Kasumi-1 (cell line): Measurements from ENCODE around the gene HECTD4.

Experiments used
- DNase-seq, 2 experiments: peaks; one replicate each; lab custom pipeline; 2025; lab: John Stamatoyannopoulos, UW

The HECTD4 gene

GRCh38 chr12:112176321-112177010, 205.8 kb downstream of the HECTD4 start:
- DNase-seq: no peak

DNA sequence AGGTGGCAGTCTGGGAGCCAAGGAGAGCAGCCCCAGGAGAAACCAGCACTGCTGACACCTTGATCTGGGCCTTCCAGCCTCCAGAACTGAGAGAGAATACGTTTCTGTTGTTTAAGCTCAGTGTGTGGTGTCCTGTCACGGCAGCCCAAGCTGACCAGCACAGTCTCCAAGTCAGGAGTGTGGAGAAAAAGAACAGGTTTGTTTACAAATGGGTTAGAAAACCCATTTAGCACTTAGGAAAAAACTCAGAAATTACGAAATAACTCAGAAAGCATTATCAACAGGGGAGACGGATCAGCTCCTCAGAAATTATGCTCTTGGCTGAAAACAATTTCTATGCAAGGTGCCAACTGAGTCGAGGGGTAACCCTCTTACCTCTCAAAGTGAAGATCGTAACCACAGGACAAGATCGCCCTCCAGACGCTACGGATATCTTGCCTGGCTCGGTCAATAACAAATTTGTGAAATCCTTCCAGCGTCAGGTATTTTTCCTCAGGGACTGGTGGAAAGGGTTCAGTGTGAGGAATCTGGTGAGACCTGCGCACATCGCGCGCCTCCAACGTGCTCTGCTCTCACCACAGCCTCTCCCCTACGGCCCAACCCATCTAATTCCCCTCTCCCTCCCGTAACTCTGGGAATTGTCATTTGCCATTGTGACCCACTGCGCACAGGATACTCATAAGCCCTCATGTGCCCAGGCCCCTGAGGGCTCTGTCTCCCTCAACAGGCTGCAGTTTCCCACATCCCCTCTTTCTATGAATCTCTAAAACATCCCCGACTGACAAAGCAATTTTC, 206.7 kb downstream of the HECTD4 start:
- no peak for DNase-seq

GRCh38 chr12:112172556-112173324, 209.5 kb downstream of the HECTD4 start:
- DNase-seq: no peak

GRCh38 chr12:112170971-112171596, 211.1 kb downstream of the HECTD4 start:
- no peak for DNase-seq

DNA sequence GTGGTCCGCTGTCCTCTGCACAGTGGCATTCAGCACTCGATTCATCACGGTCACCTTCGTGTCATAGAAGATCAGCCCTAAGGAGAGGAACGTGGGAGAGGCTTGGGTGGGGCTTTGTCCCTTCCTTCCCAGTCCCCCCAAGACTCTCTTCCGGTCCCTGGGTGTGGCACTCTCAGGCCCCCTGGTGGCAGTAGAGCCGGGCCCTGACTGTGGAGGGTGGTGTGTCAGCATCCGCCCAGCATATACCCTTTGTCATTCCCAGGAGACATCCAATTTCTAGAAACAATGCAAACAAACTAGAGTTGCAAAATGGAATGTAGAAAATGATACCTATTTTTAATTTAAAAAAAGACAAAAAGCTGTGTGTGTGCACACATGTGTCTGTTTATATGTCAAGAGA, 211.9 kb downstream of the HECTD4 start:
- DNase-seq: peak; percentile 24 to 25

- no peak for DNase-seq
Observed at GRCh38 chr12:112169966-112170365, 212.3 kb downstream of the HECTD4 start.

- DNase-seq: no peak
Observed at GRCh38 chr12:112169161-112169872, 212.9 kb downstream of the HECTD4 start.

DNA sequence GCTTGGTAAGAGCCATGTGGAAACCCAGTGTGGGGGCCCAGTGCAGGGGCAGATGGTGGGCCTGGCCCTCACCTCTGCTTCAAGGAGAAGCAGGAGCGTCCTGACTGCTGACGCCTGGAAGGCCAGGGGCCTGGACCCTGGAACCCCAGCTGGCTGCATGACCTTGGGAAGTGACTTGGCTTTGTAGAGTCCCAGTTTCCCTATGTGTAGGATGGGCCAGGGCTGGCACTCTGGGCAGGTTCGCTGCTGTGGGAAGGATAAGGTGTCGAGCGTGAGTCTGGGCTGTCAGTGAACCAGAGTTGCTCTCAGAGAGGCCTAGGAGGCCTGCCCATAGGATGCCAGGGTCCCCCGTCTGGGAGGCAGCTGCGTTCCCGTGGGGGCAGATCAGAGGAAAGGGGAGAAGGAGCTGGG, 213.7 kb downstream of the HECTD4 start:
- no peak for DNase-seq

GRCh38 chr12:112167718-112168525, 214.3 kb downstream of the HECTD4 start:
- DNase-seq: no peak

- DNase-seq: no peak
Observed at GRCh38 chr12:112167031-112167461, 215.2 kb downstream of the HECTD4 start.

GRCh38 chr12:112166051-112167015, 215.9 kb downstream of the HECTD4 start:
- DNase-seq: no peak

DNA sequence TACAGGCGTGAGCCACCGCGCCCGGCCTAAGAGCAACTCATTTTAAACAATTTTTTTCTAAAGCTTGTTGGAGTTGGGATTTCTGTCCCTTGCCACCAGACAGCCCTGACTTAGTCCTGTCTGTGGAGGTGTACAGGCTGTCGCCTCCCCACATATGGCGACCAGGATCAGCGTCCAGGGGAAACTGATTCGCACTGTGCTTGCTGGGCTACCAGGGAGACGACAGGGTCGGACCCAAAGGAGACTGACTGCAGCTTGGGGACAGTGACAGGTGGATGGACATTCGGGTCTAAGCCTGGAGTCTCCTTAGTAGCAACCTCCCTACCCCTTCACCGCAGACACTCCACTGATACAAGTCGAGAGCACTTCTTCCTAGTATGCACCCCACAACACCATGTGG, 216.6 kb downstream of the HECTD4 start:
- DNase-seq: no peak

- no peak for DNase-seq
Observed at GRCh38 chr12:112164011-112164660, 218.1 kb downstream of the HECTD4 start.

DNA sequence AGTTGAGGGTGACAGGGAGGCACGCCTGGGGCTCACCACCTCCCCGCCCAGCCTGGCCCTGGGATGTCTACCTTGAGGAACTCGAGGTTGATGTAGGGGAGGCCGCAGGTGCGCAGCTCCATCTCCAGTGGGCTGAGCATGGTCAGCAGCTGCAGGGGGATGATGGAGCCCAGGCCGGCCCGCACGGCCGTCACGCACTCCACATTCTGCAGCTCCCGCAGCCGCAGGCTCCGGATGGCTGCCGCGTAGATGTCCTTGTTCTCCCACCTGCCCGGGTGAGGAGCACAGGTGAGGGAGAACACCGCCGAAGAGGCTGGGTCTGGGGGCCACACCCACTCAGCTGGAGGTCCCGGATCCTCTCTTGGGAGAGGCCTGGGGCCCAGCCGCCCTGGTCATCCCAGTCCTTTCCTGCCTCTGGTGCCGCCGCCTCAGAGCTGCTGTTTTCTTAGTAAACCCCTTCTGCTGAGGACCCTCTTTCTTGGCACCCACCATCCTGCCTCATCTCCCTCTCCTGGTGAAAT, 218.7 kb downstream of the HECTD4 start:
- DNase-seq: no peak

DNA sequence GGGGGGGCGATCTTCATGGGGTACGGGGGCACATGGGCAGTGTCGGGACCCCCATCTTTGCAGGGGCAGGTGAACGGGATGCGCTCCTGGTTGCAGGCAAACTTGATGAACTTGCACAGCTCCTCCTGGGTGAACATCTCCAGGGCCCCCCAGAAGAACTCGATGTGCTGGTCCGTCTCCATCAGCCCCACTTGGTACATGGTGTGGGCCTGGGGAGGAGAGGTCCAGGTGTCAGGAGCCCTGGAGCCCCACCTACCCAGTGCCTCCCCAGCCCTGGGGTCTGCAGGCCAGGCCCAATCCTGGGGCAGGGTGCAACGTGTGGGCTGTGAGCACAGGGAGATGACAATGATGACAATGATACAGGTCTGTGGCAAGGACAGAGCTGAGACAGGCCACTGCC, 219.2 kb downstream of the HECTD4 start:
- DNase-seq: no peak

DNA sequence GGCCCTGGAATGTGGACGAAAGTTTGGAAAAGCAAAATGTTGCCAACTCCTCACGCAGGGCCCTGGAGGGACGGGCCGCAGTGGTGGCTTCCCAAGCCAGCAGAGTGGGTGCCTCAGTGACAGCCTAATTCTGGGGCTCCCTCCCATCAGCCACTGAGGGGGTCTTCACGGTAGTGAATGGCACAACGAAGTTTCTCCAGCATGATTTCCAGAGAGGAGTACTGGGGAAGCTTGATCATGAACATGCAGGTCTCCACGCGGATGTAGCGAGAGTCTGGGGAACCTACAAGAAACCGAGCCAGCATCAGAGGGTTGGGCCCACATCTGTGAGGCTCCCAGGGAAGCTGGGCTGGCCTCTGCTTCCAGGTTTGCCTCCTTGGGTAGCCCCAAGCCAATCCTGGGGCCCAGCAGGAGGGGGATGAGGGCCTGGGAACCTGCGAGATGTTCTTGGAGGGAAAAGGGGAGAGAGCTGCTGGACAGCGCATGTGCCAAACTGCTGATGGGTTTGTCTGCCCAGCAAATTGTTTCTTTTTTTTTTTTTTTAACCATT, 219.9 kb downstream of the HECTD4 start:
- DNase-seq: no peak

DNA sequence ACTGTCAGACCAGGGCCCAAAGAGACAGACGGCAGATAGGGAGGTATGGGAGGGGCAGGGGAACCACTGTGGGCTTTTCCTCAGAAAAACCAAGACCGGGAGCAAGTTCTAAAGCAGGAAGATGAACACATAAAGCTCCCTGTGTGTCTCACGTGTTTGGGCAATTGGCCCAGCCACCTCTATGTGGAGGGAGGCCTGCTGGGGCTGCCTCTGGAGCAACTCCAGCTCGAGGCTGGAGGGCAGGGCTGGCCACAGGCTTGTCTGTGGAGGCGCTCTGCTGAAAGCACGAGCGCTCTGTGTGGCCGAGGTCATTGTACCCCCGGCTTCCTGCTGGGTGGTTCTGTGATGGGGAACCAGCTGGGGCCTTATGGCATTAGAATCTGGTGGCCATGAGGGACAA, 220.5 kb downstream of the HECTD4 start:
- DNase-seq: no peak

DNA sequence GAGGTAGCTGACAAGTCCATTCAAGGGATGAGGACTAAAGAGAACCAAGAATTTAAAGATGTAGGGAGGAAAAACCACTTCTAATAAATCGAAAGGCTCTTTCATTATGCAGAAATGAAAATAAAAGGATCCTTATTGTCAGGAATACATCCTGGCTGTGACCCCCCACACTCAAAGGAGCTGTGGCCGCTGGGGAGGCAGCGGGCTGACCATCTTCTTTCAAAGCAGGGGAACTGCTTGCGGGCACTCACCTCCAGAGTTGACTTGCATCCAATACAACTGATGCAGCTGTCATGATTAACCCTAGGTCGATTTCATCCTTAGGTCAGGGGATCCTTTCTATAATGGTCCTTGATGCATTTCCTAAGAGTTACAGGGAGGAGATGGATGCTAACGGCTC, 221.6 kb downstream of the HECTD4 start:
- no peak for DNase-seq
